Endothelial cell of umbilical vein (primary cell): ENCODE results near the gene CEACAM6.

ENCODE experiments used
- EZH2 ChIP-seq: IDR thresholded peaks from 2 replicates; pipeline ENCODE4 v1.6.1; 2012; ENCODE audit warnings: borderline replicate concordance, low read depth, mild to moderate bottlenecking, moderate library complexity, low read length, inconsistent platforms; ENCODE audit not compliant: severe bottlenecking
- JUN ChIP-seq: IDR thresholded peaks from 2 replicates; pipeline ENCODE4 v1.6.1; 2011; ENCODE audit warnings: borderline replicate concordance, low read depth; ENCODE audit not compliant: insufficient read length, insufficient read depth
- MAX ChIP-seq: IDR thresholded peaks from 2 replicates; pipeline ENCODE4 v1.6.1; 2011; ENCODE audit not compliant: insufficient read depth, insufficient read length
- MYC ChIP-seq: IDR thresholded peaks from one replicate; pipeline ENCODE4 v1.6.1; 2011; ENCODE audit warnings: mild to moderate bottlenecking, low read depth, low read length
- POLR2A ChIP-seq: IDR thresholded peaks from 2 replicates; pipeline ENCODE4 v1.6.1; 2012; ENCODE audit warnings: low read depth, mild to moderate bottlenecking, control low read depth, low read length
- POLR2AphosphoS5 ChIP-seq: IDR thresholded peaks from 2 replicates; pipeline ENCODE4 v1.6.1; 2012; ENCODE audit warnings: low read depth, mild to moderate bottlenecking, control low read depth, low read length, moderate library complexity; ENCODE audit not compliant: insufficient read depth
- TF ChIP-seq, protein P1 (sequence below), 2 donors: IDR thresholded peaks; 1 replicate in 1 of 2; 2 replicates in 1 of 2; pipeline ENCODE4 v1.5.1; 2011; ENCODE audit warnings: low read length in 2 of 2, mild to moderate bottlenecking in 2 of 2, moderate library complexity in 2 of 2, control low read depth in 1 of 2, inconsistent platforms in 1 of 2, low read depth in 1 of 2; ENCODE audit not compliant: insufficient read depth in 1 of 2; ENCODE audit errors: extremely low read depth in 1 of 2

DNA sequence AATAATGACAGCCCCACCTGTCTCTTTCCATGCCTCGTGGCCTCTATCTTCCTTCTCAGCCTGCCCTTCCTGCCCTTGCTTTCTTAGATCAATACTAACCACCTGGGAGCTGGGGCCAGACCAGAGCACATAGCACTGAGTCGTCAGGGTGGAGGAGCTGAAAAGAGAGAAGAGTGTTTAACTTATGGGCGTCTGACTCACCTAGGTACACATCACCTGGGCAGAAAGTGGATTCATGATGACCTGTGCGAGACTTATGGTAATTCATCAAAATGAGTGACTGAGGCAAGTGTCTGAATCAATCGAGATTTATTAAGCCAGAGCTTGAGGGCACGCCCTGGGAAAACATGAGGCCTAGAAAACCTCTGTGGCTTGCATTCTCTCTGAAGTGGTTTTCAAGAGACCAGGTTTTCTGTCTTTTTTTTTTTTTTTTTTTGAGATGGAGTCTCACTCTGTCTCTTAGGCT is 19.2 kb downstream of the CEACAM6 start:
- TF ChIP-seq, protein P1, sequence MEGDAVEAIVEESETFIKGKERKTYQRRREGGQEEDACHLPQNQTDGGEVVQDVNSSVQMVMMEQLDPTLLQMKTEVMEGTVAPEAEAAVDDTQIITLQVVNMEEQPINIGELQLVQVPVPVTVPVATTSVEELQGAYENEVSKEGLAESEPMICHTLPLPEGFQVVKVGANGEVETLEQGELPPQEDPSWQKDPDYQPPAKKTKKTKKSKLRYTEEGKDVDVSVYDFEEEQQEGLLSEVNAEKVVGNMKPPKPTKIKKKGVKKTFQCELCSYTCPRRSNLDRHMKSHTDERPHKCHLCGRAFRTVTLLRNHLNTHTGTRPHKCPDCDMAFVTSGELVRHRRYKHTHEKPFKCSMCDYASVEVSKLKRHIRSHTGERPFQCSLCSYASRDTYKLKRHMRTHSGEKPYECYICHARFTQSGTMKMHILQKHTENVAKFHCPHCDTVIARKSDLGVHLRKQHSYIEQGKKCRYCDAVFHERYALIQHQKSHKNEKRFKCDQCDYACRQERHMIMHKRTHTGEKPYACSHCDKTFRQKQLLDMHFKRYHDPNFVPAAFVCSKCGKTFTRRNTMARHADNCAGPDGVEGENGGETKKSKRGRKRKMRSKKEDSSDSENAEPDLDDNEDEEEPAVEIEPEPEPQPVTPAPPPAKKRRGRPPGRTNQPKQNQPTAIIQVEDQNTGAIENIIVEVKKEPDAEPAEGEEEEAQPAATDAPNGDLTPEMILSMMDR (IDR thresholded peaks at IDR 0.05; ENCODE audit: extremely low read depth in 1 of 2, insufficient read depth in 1 of 2, low read depth in 1 of 2, low read length in 2 of 2): no peak
- TF ChIP-seq POLR2AphosphoS5: no peak
- no peak for TF ChIP-seq MAX
- no peak for TF ChIP-seq POLR2A
- no peak for TF ChIP-seq EZH2
- no peak for TF ChIP-seq JUN
- no peak for TF ChIP-seq MYC
